Kidney (tissue), 14 donors: ENCODE results near the gene HSPA12A. TPM values are rescaled to one million over a fixed set of nuclear protein-coding genes. Genes with fewer than 3 reads are reported as not detected.

Experiments
- DNase-seq, 5 donors: peaks; one replicate each; pipeline ENCODE4 v3.0.0-alpha.2; 2013 to 2020
- FAIRE-seq: peaks from 2 replicates; lab custom pipeline; 2012; peaks lifted over from hg19 to GRCh38; lab: Jason Lieb, UNC
- H3K27ac ChIP-seq, 2 donors: one replicate each; pipeline ENCODE4 v1.7.0; 2013; ENCODE audit warnings: low read depth in 2 of 2, low read length in 2 of 2, inconsistent platforms in 1 of 2
- H3K27me3 ChIP-seq: one replicate; pipeline ENCODE4 v1.7.1; 2013; ENCODE audit warnings: low read length, inconsistent platforms; ENCODE audit not compliant: control insufficient read depth, insufficient read depth
- H3K36me3 ChIP-seq, 3 donors: one replicate each; pipeline versions ENCODE4 v1.7.0 to v1.7.1; 2013; ENCODE audit warnings: low read length in 3 of 3, control low read depth in 1 of 3, inconsistent platforms in 1 of 3; ENCODE audit not compliant: insufficient read depth in 3 of 3, control insufficient read depth in 2 of 3
- H3K4me1 ChIP-seq, 3 donors: one replicate each; pipeline versions ENCODE4 v1.7.0 to v1.7.1; 2013; ENCODE audit warnings: low read length in 3 of 3, inconsistent platforms in 1 of 3, low read depth in 1 of 3; ENCODE audit not compliant: control insufficient read depth in 2 of 3, insufficient read depth in 2 of 3
- H3K4me3 ChIP-seq, 3 donors: one replicate each; pipeline versions ENCODE4 v1.7.0 to v1.8.1; 2013; ENCODE audit warnings: low read length in 3 of 3, control low read depth in 1 of 3, inconsistent platforms in 1 of 3
- H3K9ac ChIP-seq, 3 donors: one replicate each; pipeline versions ENCODE4 v1.7.0 to v1.7.1; 2013; ENCODE audit warnings: low read length in 3 of 3, control low read depth in 1 of 3, inconsistent platforms in 1 of 3
- H3K9me3 ChIP-seq, 3 donors: one replicate each; pipeline versions ENCODE4 v1.7.0 to v1.7.1; 2013; ENCODE audit warnings: low read length in 3 of 3, control low read depth in 1 of 3, inconsistent platforms in 1 of 3; ENCODE audit not compliant: control insufficient read depth in 2 of 3, insufficient read depth in 1 of 3
- intact Hi-C: fragments of 100-400 bp; cut with DNase I; formaldehyde crosslinking; loops from one replicate; pipeline ENCODE4 v1.11.1; 2022
- polyA plus RNA-seq: library from polyadenylated mRNA; stranded (reverse); fragments of 350-450 nt; fragmentation: Illumina TruSeq; extraction: RNeasy Lipid Tissue Mini Kit (QIAGEN cat#74804); gene quantifications from one replicate; pipeline ENCODE4 v1.2.3, GENCODE V29; 2014; ENCODE audit warnings: low read depth, low replicate concordance; ENCODE audit not compliant: insufficient read depth
- total RNA-seq: library from RNA; stranded (reverse); fragmentation: NEBNext Ultra II Directional; extraction: Animal tissue kit (Norgen Biotek cat#: 25700); gene quantifications from one replicate; pipeline ENCODE4 v1.2.1, GENCODE V29; 2021
- TF ChIP-seq, protein P1 (sequence below): IDR thresholded peaks from 3 replicates; pipeline ENCODE4 v1.5.1; 2012; ENCODE audit warnings: mild to moderate bottlenecking, moderate library complexity, borderline replicate concordance; ENCODE audit not compliant: insufficient read depth; ENCODE audit errors: extremely low read depth
- donor health status: control.
- donor health status: control.
- donor health status: control.
- donor health status: control.
- donor health status: control.
- donor health status: DM: yes; HTN: yes; CAD: no.
- donor health status: Normal renal cell carcinoma (clear cell type).

Gene HSPA12A
- total and polyA plus RNA-seq, 2 donors from 2014 or later: 18.9 to 33.5 TPM

DNA sequence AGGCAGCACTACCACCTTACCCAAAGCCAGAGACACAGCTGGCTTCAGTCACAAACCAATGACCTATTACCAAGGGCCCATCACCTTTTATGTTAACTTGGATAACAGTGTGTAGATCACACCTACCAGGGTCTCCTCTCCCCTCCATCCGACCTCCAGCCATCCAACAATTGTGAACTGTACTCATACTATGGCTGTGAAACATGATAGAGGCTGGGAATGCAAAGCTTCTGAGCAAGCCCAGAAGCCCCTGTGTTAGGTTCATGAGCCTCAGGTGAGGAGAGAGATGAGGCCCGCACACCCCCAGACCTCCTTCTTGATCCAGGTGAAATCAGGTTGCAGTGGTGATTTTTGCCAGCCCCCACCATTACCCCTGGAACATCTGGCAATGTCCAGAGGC lies 73.9 kb downstream of the HSPA12A start:
- intact Hi-C loops: no loop called here
- TF ChIP-seq, protein P1, sequence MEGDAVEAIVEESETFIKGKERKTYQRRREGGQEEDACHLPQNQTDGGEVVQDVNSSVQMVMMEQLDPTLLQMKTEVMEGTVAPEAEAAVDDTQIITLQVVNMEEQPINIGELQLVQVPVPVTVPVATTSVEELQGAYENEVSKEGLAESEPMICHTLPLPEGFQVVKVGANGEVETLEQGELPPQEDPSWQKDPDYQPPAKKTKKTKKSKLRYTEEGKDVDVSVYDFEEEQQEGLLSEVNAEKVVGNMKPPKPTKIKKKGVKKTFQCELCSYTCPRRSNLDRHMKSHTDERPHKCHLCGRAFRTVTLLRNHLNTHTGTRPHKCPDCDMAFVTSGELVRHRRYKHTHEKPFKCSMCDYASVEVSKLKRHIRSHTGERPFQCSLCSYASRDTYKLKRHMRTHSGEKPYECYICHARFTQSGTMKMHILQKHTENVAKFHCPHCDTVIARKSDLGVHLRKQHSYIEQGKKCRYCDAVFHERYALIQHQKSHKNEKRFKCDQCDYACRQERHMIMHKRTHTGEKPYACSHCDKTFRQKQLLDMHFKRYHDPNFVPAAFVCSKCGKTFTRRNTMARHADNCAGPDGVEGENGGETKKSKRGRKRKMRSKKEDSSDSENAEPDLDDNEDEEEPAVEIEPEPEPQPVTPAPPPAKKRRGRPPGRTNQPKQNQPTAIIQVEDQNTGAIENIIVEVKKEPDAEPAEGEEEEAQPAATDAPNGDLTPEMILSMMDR: no peak
- no peak overlapping the region for H3K9ac ChIP-seq
- peaks cover 2 to 7% (median 6%) of the 10 kb centered on the region in 3 donors for H3K36me3 ChIP-seq
- no peak for DNase-seq
- no peaks in the 10 kb centered on the region for H3K27me3 ChIP-seq
- H3K4me3 ChIP-seq: no peak overlapping the region
- no peak for FAIRE-seq
- H3K4me1 ChIP-seq: no peaks in the 10 kb centered on the region
- no peaks in the 10 kb centered on the region for H3K9me3 ChIP-seq
- no peak overlapping the region for H3K27ac ChIP-seq

DNA sequence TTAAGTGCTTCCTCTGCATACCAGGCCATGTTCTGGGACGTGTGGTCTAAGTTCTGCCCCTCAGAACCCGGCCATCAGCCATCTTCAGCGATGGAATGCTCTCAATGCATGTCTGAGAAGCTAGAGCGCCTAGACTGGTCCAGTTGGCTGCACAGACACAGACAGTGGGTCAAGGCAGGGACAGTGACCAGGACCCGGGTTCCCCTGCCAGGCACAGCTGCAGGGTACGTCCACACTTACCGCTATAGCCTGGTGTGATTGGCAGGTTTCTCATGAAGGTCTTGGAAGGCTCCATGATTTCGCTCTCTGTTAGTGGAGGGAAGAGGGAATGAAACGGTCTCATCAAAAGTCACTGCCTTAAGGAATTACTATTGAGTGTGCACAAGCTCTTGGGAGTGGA lies 74.3 kb downstream of the HSPA12A start:
- intact Hi-C loops: no loop called here
- Histone ChIP-seq H3K36me3 (peaks cover 2 to 5% (median 5%) of the 10 kb centered on the region in 3 donors), H3K27me3 (no peaks in the 10 kb centered on the region), H3K9me3 (no peaks in the 10 kb centered on the region), H3K27ac (no peak overlapping the region), H3K4me1 (no peaks in the 10 kb centered on the region), H3K9ac (no peak overlapping the region), H3K4me3 (no peak overlapping the region)
- TF ChIP-seq, protein P1: no peak
- FAIRE-seq: no peak
- DNase-seq: no peak

DNA sequence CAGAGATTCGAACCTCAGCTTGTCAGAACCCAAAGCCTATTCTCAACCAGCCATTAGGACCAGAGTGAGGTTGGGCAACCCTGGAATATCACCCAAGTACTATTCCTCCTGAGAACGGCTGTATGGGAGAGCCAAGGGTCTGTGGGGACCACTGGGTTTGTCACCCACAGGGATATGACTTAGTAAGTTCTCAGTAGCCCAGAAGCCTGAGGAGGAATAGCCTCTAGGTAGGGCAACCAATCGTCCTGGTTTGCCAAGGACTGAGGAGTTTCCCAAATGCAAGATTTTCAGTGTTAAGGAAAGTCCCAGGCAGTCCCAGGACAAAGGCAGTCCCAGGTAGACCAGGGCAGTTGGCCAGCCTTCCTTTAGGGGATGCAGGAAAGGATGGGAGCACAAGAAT lies 74.9 kb downstream of the HSPA12A start:
- intact Hi-C loops: no loop called here

More for the DNA sequence above, 74.9 kb downstream of the HSPA12A start:
- H3K27ac ChIP-seq: no peak overlapping the region
- H3K9ac ChIP-seq: no peak overlapping the region
- DNase-seq: no peak
- H3K9me3 ChIP-seq: no peaks in the 10 kb centered on the region
- no peak for FAIRE-seq
- TF ChIP-seq, protein P1: no peak
- H3K27me3 ChIP-seq: no peaks in the 10 kb centered on the region
- H3K4me1 ChIP-seq: no peaks in the 10 kb centered on the region
- H3K4me3 ChIP-seq: no peak overlapping the region
- peaks cover 0 to 3% (median 0%) of the 10 kb centered on the region in 3 donors for H3K36me3 ChIP-seq
